ENCODE results near the gene MAST4.

The MAST4 gene

DNA sequence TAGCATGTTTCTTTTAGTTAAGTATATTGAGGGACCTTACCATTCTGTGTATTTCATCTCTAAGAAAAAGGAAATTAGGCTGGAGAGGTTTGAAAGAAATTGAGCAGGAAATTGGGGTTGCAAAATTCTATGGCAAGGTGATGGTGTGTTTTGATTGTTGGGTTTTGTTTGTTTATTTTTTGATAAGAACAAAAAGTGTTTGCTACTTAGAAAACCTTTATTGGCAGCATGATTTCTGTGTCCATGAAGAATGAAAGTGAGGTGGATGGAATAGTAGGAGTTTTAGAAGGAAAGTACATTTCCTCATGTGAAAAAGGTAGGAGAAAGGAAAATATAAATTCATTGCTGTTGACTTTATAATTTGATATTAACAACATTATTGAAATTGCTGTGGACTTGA, 433.3 kb downstream of the MAST4 start:
- Histone ChIP-seq H3K27me3 (replicated peaks; ENCODE audit: insufficient read depth, low read length) (no peaks in the 10 kb centered on the region), H3K4me3 (ENCODE audit: low read length) (no peak overlapping the region), H3K27ac (ENCODE audit: low read length) (no peak overlapping the region), H3K4me2 (ENCODE audit: low read depth, low read length) (no peak overlapping the region), H3K9me3 (replicated peaks; ENCODE audit: insufficient read depth, low read length) (no peaks in the 10 kb centered on the region), H3K9ac (ENCODE audit: low read length) (no peak overlapping the region), H3K36me3 (replicated peaks; ENCODE audit: insufficient read depth, low read length) (no peaks in the 10 kb centered on the region), H3F3A (ENCODE audit: insufficient read depth, low read length) (no peaks in the 10 kb centered on the region), H3K9me2 (replicated peaks; ENCODE audit: insufficient read depth, low read length) (no peaks in the 10 kb centered on the region), H4K20me1 (ENCODE audit: insufficient read depth, low read length) (no peaks in the 10 kb centered on the region), H3K79me2 (ENCODE audit: low read length) (no peaks in the 10 kb centered on the region), H3K4me1 (ENCODE audit: low read length) (no peaks in the 10 kb centered on the region), H2AFZ (ENCODE audit: low read length) (no peak overlapping the region)
- TF ChIP-seq, protein P1, sequence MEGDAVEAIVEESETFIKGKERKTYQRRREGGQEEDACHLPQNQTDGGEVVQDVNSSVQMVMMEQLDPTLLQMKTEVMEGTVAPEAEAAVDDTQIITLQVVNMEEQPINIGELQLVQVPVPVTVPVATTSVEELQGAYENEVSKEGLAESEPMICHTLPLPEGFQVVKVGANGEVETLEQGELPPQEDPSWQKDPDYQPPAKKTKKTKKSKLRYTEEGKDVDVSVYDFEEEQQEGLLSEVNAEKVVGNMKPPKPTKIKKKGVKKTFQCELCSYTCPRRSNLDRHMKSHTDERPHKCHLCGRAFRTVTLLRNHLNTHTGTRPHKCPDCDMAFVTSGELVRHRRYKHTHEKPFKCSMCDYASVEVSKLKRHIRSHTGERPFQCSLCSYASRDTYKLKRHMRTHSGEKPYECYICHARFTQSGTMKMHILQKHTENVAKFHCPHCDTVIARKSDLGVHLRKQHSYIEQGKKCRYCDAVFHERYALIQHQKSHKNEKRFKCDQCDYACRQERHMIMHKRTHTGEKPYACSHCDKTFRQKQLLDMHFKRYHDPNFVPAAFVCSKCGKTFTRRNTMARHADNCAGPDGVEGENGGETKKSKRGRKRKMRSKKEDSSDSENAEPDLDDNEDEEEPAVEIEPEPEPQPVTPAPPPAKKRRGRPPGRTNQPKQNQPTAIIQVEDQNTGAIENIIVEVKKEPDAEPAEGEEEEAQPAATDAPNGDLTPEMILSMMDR (IDR thresholded peaks at IDR 0.05; ENCODE audit: low read length) = no peak
- TF ChIP-seq EZH2phosphoT487 (IDR thresholded peaks at IDR 0.05; ENCODE audit: low read length) (no peak), EZH2 (optimal IDR thresholded peaks at IDR 0.05; ENCODE audit: low read depth, low read length) (no peak)
- DNase-seq = no peak

DNA sequence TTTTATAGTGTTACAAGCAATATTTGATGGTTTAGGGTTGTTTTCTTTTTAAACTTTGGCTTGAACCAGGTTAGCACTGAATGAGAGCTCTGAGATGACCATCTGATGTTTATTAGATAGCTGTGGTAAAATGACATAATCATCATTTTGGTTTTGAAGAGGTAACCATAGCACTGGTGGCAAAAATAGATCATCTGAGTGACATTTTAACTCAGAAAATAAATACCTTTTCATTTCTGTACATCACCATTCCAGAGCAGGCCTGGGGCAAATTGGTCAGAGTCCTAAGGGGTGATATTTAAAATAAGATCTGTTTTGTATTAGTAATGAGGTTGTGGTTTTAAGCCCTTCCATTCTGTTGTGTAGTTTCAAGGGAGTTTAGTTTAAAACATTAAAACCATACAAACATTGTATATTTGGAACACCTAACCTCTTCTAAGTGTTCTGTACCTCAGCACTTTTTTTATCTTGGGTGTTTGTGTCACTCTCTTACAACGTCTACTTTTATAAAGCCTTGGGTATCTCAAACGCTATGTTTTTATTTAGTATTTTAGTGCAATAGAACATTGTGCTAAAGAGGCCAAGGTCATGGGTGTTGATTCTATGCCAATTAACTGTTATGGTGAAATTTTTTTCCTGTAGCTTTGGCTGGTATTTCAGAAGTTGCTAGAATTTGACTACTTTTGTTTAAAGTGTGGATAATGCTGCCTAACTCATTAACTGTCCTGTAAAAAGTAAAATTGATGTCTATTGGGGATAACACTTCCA, 434.3 kb downstream of the MAST4 start:
- H3K27me3 ChIP-seq (replicated peaks; ENCODE audit: insufficient read depth, low read length) = no peaks in the 10 kb centered on the region
- TF ChIP-seq EZH2phosphoT487 (IDR thresholded peaks at IDR 0.05; ENCODE audit: low read length) (no peak), EZH2 (optimal IDR thresholded peaks at IDR 0.05; ENCODE audit: low read depth, low read length) (no peak)
- TF ChIP-seq, protein P1 (IDR thresholded peaks at IDR 0.05; ENCODE audit: low read length) = no peak
- H3F3A ChIP-seq (ENCODE audit: insufficient read depth, low read length) = no peaks in the 10 kb centered on the region
- no peak overlapping the region for H3K9ac ChIP-seq (ENCODE audit: low read length)
- H3K27ac ChIP-seq (ENCODE audit: low read length) = no peak overlapping the region
- H3K79me2 ChIP-seq (ENCODE audit: low read length) = no peaks in the 10 kb centered on the region
- H3K9me2 ChIP-seq (replicated peaks; ENCODE audit: insufficient read depth, low read length) = no peaks in the 10 kb centered on the region
- H3K9me3 ChIP-seq (replicated peaks; ENCODE audit: insufficient read depth, low read length) = no peaks in the 10 kb centered on the region
- H3K36me3 ChIP-seq (replicated peaks; ENCODE audit: insufficient read depth, low read length) = no peaks in the 10 kb centered on the region
- H2AFZ ChIP-seq (ENCODE audit: low read length) = no peak overlapping the region
- DNase-seq = no peak
- H3K4me1 ChIP-seq (ENCODE audit: low read length) = no peaks in the 10 kb centered on the region
- H3K4me2 ChIP-seq (ENCODE audit: low read depth, low read length) = no peak overlapping the region
- no peaks in the 10 kb centered on the region for H4K20me1 ChIP-seq (ENCODE audit: insufficient read depth, low read length)
- H3K4me3 ChIP-seq (ENCODE audit: low read length) = no peak overlapping the region

DNA sequence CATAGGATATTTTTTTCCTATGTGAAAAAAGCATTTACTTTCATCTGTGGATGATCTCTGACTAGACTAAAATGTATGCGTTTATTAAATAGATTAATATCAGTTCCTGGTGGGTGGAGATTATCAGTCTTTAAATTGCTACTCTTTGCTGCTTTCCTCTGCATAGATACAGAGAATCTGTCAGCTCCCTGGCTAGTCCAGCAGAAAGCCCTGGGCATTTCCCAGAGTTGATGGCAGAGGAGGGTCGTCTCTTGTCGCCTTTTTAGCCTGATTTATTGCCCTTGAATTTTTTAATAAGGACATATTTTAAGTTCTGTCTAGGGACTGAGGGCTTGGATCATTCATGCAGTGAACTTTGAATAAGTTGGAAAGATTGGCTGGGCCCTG, 434.9 kb downstream of the MAST4 start:
- TF ChIP-seq EZH2 (optimal IDR thresholded peaks at IDR 0.05; ENCODE audit: low read depth, low read length) (no peak), EZH2phosphoT487 (IDR thresholded peaks at IDR 0.05; ENCODE audit: low read length) (no peak)
- TF ChIP-seq, protein P1 (IDR thresholded peaks at IDR 0.05; ENCODE audit: low read length) = no peak
- Histone ChIP-seq H3K9me3 (replicated peaks; ENCODE audit: insufficient read depth, low read length) (no peaks in the 10 kb centered on the region), H3K4me1 (ENCODE audit: low read length) (no peaks in the 10 kb centered on the region), H3K4me3 (ENCODE audit: low read length) (no peak overlapping the region), H3F3A (ENCODE audit: insufficient read depth, low read length) (no peaks in the 10 kb centered on the region), H2AFZ (ENCODE audit: low read length) (no peak overlapping the region), H3K9me2 (replicated peaks; ENCODE audit: insufficient read depth, low read length) (no peaks in the 10 kb centered on the region), H3K36me3 (replicated peaks; ENCODE audit: insufficient read depth, low read length) (no peaks in the 10 kb centered on the region), H3K27me3 (replicated peaks; ENCODE audit: insufficient read depth, low read length) (no peaks in the 10 kb centered on the region), H3K9ac (ENCODE audit: low read length) (no peak overlapping the region), H3K4me2 (ENCODE audit: low read depth, low read length) (no peak overlapping the region), H3K27ac (ENCODE audit: low read length) (no peak overlapping the region), H4K20me1 (ENCODE audit: insufficient read depth, low read length) (no peaks in the 10 kb centered on the region), H3K79me2 (ENCODE audit: low read length) (no peaks in the 10 kb centered on the region)
- DNase-seq = no peak

All from MM.1S (cell line).